NCI-H446 (cell line): ENCODE results near the gene SEMA3F.
"Not testable (repeated sequence)": the region's sequence is repeated elsewhere in the genome, so short reads cannot be mapped to it uniquely, and the experiment has no call there.

Experiments used
- DNase-seq, 2 experiments: peaks; one replicate each; lab custom pipeline; 2025; lab: John Stamatoyannopoulos, UW

The SEMA3F gene

GRCh38 chr3:50193746-50194127 is 38.6 kb downstream of the SEMA3F start:
- DNase-seq = no peak

- peak in 1 of 2 experiments; percentile 9 for DNase-seq
Observed at GRCh38 chr3:50194128-50194902, 39.2 kb downstream of the SEMA3F start.

GRCh38 chr3:50194903-50195500 is 39.9 kb downstream of the SEMA3F start:
- DNase-seq = no peak

GRCh38 chr3:50195501-50196252 is 40.6 kb downstream of the SEMA3F start:
- DNase-seq = no peak

GRCh38 chr3:50196253-50196801 is 41.2 kb downstream of the SEMA3F start:
- no peak for DNase-seq

- no peak for DNase-seq
Observed at GRCh38 chr3:50201573-50202315, 46.6 kb downstream of the SEMA3F start.

- no peak for DNase-seq
Observed at GRCh38 chr3:50202353-50203112, 47.4 kb downstream of the SEMA3F start.

- no peak for DNase-seq
Observed at GRCh38 chr3:50203113-50203808, 48.1 kb downstream of the SEMA3F start.

GRCh38 chr3:50203809-50204803 is 49.0 kb downstream of the SEMA3F start:
- no peak for DNase-seq

GRCh38 chr3:50204804-50205412 is 49.8 kb downstream of the SEMA3F start, which contains the start of gene SLC38A3:
SLC38A3 (plus strand) TSS chr3:50205271; CDS start chr3:50214200, 8,929 bp downstream.
- no peak for DNase-seq

GRCh38 chr3:50205413-50206276 is 50.5 kb downstream of the SEMA3F start:
- DNase-seq = no peak

- no peak for DNase-seq
Observed at GRCh38 chr3:50207359-50208042, 52.4 kb downstream of the SEMA3F start.

GRCh38 chr3:50208677-50209344 is 53.7 kb downstream of the SEMA3F start:
- no peak for DNase-seq

GRCh38 chr3:50210176-50210509 is 55.0 kb downstream of the SEMA3F start:
- no peak for DNase-seq

GRCh38 chr3:50210510-50211367 is 55.6 kb downstream of the SEMA3F start:
- DNase-seq = no peak

GRCh38 chr3:50211368-50211717 is 56.2 kb downstream of the SEMA3F start:
- not testable (repeated sequence) for DNase-seq
